ENCODE measurements around the gene RPS5.
A peak's percentile ranks its signal among the peaks of the same experiment; 100 is the strongest.

The RPS5 gene

GRCh38 chr19:58394821-58395219, 7.8 kb downstream of the RPS5 start:
- TF ChIP-seq ZFX (IDR thresholded peaks at IDR 0.05; ENCODE audit: borderline replicate concordance) (no peak), CTCF (IDR thresholded peaks at IDR 0.05) (no peak)
- peak overlapping the region; percentile 82 for H3K27ac ChIP-seq

GRCh38 chr19:58395220-58395978, 8.3 kb downstream of the RPS5 start, which contains the start of gene RNF225:
Gene RNF225 (plus strand): TSS chr19:58395656. CDS start chr19:58396090, 434 bp downstream.
- peak within 1 kb of the TSS; percentile 82 for H3K27ac ChIP-seq
- no peak for TF ChIP-seq ZFX (IDR thresholded peaks at IDR 0.05; ENCODE audit: borderline replicate concordance)
- no peak for TF ChIP-seq CTCF (IDR thresholded peaks at IDR 0.05)

GRCh38 chr19:58395979-58396627, 9.0 kb downstream of the RPS5 start:
- H3K27ac ChIP-seq = peak overlapping the region; percentile 82
- TF ChIP-seq CTCF (IDR thresholded peaks at IDR 0.05) = no peak

GRCh38 chr19:58396691-58397532, 9.8 kb downstream of the RPS5 start:
- peak overlapping the region; percentile 82 for H3K27ac ChIP-seq
- TF ChIP-seq CTCF (IDR thresholded peaks at IDR 0.05) (no peak), ZFX (IDR thresholded peaks at IDR 0.05; ENCODE audit: borderline replicate concordance) (no peak)

GRCh38 chr19:58397533-58398037, 10.5 kb downstream of the RPS5 start:
- peak overlapping the region; percentile 96 for H3K27ac ChIP-seq
- TF ChIP-seq CTCF (IDR thresholded peaks at IDR 0.05) (no peak), ZFX (IDR thresholded peaks at IDR 0.05; ENCODE audit: borderline replicate concordance) (no peak)

- TF ChIP-seq ZFX (IDR thresholded peaks at IDR 0.05; ENCODE audit: borderline replicate concordance) (no peak), CTCF (IDR thresholded peaks at IDR 0.05) (no peak)
- H3K27ac ChIP-seq = peak overlapping the region; percentile 96
These were observed 11.0 kb downstream of the RPS5 start for GRCh38 chr19:58398087-58398486.
